ENCODE results near the gene HNRNPDL.
"Not testable (repeated sequence)": the region's sequence is repeated elsewhere in the genome, so short reads cannot be mapped to it uniquely, and the experiment has no call there.

The HNRNPDL gene

DNA sequence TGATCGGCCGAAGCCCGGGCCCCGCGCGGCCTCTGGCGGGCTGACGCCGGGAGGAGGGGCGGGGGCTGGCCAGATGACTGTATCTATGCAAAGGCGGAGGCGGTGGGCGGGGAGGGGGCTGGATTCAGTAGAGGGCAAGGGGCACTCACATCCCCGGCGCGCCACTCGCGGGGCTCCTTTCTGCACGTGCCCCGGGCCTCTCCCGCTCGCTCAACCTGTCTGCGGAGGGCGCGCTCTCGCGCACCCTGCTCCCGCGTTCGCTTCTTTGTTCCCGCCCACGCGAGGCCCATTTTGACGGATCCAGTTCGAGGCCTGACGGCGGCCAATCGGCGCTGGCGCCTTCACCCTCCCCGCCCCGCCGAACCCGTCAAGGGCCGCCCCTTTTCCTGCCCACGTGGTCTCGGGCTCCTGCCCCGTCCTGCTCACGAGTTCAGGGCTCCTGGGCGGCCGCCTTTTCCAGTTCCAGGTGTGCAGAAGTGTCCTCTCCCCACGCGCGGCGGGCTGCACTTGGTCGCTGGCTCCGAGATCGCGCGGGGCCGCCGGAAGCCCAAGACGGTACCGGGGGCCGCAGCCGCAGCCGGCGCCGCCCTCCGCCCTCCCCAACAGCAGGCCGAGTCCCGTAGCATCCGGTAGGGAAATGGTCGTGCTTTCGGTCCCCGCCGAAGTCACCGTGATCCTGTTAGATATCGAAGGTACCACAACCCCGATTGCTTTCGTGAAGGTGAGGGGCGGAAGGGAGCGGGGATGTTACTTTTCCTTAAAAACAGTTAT lies at the start of gene HNRNPDL, which contains the start of gene ENOPH1:
Gene HNRNPDL, minus strand, starts transcription at position 270 of the 771 bp plus-strand sequence. CDS start 772 bp downstream, outside the sequence.
Gene ENOPH1, plus strand, starts transcription at position 398 of the 771 bp plus-strand sequence. Its CDS starts 240 bp downstream, at position 638.
- DNase-seq, result peak; percentile 87 to 96

DNA sequence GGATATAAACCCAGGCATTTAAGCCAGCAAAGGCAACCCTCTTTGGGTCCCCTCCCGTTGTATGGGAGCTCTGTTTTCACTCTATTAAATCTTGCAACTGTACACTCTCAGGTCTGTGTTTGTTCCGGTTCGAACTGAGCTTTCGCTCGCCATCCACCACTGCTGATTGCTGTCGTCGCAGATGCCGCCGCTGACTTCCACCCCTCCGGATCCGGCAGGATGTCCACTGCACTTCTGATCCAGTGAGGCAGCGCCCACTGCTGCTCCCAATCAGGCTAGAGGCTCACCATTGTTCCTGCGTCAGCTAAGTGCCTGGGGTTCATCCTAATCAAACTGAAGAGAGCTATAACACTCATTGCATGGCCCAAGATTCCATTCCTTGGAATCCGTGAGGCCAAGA lies 49.3 kb upstream of the HNRNPDL start:
- no peak for DNase-seq

DNA sequence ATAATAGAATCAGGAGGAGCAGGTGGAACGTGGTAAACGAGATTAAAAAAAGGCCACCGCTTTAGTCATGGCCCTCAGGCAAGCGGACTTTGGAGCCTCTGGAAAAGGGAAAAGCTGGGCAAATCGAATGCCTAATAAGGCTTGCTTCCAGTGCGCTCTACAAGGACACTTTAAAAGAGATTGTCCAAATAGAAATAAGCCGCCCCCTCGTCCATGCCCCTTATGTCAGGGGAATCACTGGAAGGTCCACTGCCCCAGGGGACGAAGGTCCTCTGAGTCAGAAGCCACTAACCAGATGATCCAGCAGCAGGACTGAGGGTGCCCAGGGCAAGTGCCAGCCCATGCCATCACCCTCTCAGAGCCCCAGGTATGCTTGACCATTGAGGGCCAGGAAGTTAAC lies 47.2 kb upstream of the HNRNPDL start:
- not testable (repeated sequence) for DNase-seq

DNA sequence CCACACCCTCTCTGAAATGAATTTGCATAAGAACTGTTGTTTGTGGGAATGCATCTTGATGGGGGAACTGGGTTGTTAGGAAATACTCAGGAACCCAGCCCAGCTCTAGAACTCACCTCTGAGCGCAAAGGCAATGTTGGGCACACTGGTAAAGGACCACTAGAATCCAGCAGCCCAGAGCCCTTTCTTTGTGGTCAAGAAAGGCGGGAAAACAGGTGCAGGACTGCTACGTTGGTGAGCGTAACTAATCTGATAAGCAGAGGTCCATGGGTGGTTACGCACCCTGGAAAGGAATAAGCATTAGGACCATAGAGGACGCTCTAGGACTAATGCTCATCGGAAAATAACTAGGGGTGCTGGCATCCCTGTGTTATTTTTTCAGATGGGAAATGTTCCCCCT lies 45.7 kb upstream of the HNRNPDL start:
- not testable (repeated sequence) for DNase-seq

DNA sequence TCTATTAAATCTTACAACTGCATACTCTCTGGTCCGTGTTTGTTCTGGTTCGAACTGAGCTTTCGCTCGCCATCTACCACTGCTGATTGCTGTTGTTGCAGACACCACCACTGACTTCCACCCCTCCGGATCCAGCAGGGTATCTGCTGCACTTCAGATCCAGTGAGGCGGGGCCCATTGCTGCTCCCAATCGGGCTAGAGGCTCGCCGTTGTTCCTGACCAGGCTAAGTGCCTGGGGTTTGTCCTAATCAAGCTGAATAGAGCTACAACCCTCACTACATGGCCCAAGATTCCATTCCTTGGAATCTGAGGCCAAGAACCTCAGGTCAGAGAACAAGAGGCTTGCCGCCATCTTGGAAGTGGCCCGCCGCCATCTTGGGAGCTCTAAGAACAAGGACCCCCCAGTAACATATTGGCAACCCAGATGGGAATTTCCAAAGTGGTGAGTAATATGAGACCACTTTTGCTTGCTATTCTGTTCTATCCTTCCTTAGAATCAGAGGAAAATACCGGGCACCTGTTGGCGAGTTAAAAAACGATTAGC lies 43.4 kb upstream of the HNRNPDL start:
- DNase-seq, result no peak

DNA sequence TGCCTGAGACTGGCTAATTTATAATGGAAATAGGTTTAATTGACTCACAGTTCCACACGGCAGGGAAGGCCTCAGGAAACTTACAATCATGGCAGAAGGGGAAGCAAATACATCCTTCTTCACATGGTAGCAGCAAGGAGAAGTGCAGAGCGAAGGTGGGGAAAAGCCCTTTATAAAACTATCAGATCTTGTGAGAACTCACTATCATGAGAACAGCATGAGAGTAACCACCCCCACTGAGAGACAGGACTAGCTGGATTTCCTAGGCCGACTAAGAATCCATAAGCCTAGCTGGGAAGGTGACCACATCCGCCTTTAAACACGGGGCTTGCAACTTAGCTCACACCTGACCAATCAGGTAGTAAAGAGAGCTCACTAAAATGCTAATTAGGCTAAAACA lies 42.8 kb upstream of the HNRNPDL start:
- not testable (repeated sequence) for DNase-seq

DNA sequence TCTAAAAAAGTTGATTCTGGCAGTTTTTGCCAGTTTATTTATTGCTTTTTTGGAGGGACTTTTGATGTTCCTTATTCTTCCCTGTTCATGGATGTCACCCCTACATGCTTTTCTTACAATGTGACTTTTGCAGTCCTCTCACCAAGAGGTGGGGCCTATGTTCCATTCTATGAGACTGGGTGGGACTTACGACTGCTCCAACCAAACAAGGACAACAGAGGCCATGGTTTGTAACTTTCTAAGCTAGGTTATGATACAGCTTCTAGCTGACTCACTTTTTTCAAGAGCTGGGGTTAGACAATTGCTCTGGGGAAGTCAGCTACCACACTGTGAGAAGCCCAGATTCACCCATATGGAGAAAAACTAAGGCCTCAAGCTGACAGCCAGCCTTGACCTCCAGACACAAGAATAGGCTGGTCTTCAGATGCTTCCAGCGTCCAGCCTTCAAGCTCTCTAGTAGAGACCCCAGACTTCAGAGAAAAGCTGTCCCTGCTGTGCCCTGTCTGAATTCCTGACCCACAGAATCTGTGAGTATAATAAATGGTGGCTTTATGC lies 39.6 kb upstream of the HNRNPDL start:
- no peak for DNase-seq

DNA sequence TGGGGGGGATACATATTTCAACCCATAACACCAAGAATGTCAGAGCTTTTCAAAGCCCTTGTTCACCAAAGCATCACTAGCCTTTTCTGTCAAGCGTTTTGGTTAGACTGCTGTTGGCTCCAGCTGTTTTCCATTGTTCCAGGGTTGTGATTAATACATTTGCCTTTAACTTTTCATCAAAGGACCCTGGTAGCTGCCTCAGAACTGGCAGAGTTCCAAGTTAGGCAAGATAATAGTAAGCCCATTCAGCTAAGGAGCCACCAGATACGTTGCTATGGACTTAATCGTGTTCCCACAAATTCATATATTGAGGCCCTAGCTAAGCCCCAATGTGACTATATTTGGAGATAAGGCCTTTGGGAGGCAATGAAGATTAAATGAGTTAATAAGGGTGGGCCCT lies 37.2 kb upstream of the HNRNPDL start:
- DNase-seq, result no peak

DNA sequence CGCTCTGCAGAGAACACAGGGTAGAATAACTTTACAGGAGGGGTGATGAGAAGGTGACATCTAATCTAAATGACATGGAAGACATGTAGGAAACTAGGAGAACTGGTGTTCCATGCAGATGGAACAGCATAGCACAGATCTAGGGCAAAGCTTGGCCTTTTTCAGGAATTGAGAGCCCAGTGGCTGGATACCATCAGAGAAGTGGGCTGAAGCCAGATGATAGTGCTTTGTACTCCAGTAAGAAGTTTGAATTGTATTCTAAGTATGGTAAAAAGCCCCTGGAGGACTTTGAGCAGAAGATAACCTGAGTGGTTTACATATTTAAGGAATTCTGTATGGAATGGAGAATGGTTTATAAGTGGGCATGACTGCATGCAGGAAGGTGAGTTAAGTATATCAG lies 33.0 kb upstream of the HNRNPDL start:
- no peak for DNase-seq

DNA sequence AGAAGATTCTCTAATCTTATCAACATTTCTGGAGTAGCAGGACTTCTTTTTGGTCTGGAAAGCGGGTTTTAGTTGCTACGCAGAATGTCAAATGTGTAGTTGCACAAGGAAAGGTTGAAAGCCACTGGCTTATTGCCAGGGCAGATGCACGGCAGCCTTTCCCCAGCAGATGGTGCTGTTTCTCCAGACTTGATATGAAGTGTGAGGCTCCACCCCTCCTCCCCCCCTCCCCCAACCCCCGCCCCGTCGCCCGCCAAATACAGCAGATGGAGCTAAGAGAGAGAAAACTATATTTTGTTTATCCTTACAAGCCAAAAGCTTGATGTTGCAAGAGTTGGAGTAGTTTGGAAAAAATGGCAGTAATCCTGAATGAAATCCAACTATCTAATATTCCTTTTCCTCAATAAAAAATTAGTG lies 32.2 kb upstream of the HNRNPDL start:
- peak in 1 of 2 experiments; percentile 75 for DNase-seq

DNA sequence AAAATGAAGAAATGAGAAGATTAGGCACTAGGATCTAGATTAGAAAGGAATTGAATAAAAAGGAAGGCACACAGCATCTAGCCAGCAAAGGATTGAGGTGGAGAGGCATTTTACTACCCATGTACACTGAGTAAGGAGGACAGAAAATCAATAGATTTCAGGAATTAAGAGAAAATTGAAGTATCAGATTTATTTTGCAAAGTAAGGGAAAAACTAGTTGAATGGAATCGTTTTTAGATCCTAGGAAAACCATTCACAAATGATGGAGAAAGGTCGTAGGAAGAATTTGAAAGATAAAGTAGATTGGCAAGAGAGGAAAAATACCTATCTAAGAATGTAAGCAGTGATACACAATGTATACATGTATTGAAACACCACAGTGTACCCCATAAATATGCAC lies 31.4 kb upstream of the HNRNPDL start:
- no peak for DNase-seq

DNA sequence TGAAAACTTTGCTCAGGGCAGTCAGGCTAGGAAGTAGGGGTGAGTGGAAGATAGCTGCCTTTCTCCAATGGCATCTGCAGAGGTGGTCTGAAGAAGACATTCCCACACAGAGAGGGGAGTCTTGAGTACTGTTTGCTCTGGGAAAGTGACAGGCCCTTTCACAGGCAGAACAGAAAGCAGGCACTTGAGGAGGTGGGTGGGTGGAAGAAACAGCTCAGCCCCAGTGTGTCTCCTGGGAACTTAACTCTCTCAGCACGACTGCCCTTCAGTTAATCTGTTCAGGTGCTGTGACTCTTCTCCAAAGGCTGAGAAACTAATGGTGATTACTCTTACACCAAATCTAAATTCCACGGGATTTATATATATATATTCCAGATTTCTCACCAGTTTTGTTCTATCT lies 28.5 kb upstream of the HNRNPDL start:
- DNase-seq, result no peak

DNA sequence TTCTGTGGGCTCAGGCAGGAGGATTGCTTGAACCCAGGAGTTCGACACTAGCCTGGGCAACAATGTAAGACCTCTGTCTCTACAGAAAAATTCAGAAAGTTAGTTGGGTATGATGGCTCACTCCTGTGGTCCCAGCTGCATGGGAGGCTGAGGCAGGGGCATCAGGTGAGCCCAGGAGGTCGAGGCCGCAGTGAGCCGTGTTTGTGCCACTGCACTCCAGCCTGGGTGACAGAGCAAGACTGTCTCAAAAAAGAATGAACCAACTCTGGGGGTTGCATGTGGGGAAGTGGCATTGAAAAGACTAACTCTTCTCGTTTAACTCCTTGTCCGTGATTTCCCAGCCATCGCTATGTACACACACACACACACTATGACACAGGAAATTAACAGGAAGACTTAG lies 27.0 kb upstream of the HNRNPDL start:
- no peak for DNase-seq

DNA sequence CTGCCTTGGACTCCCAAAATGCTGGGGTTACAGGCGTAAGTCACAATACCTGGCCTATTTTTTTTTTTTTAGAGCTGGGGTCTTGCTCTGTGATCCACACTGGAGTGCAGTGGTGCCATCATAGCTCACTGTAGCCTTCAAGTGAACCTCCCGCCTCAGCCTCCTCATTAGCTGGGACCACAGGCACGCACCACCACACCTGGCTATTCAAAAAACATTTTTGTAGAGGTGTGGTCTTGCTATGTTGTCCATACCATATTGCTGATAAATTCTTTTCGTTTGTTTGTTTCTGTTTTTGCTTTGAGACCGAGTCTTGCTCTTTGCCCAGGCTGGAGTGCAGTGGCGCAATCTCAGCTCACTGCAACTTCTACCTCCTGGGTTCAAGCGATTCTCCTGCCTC lies 21.8 kb upstream of the HNRNPDL start:
- no peak for DNase-seq

DNA sequence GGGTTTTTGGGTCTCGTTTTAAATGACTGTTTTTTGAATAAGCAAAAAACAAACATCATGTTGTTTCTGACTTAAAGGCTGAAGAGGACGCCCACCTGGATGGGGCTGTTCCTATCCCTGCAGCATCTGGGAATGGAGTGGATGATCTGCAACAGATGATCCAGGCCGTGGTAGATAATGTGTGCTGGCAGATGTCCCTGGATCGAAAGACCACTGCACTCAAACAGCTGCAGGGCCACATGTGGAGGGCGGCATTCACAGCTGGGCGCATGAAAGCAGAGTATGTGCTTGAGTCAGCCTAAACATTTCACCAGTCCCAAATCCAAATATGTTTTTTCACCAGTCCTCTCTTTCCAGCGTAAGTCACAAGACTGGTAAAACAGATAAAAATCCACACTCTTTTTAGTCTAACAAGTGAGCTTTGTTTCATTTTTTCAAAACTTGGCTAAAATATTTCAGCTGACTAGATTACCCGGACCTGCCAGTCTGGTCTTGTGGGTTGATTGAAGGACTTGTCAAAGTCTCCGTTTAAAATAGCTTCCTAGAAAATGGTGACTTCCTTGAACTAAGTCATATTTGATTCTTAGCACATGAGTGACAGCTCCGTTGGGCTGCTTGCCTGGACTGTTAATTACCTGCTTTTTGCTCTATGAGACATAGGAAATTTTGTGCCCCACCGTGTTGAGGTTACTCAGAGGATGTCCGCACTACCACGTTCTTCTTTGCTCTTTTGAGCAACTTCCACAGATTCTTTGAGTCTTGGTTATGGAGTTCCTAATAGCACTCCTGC lies 20.9 kb upstream of the HNRNPDL start:
- no peak for DNase-seq

DNA sequence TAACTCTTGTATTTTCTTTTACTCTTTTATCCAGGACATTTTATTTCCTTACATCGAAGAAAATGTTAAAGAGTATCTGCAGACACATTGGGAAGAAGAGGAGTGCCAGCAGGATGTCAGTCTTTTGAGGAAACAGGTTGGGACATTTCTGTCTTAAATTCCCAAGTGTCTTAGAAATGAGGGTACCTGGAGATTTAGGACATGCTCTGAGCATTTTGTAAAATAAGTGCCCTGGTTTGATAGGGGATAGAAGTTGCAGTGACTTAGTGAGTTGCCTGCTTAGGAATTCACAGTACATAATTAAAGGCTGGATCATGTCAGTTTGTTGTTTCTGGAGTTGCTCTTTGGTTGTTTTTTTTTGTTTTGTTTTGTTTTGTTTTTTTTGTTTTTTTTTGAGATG lies 17.6 kb upstream of the HNRNPDL start:
- DNase-seq, result no peak

DNA sequence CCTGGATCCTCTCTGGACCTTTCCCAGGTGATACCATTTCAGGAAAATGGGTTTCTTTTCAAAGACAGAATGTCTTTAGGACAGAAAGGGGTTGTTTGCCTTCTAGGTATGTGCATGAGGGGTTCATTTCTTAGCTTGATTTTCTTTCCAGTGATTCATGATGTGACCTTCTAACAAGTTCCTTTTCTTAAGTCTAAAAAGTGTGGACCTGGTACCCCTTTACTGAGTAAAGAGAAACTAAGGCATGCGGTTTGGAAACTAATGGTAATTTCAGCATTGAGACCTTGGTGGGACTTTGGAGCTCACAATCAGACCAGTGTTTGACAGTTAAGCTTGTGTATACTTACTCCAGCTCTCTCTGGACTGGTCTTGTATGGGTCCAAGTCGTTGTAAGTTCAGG lies 8.8 kb upstream of the HNRNPDL start:
- DNase-seq, result no peak

DNA sequence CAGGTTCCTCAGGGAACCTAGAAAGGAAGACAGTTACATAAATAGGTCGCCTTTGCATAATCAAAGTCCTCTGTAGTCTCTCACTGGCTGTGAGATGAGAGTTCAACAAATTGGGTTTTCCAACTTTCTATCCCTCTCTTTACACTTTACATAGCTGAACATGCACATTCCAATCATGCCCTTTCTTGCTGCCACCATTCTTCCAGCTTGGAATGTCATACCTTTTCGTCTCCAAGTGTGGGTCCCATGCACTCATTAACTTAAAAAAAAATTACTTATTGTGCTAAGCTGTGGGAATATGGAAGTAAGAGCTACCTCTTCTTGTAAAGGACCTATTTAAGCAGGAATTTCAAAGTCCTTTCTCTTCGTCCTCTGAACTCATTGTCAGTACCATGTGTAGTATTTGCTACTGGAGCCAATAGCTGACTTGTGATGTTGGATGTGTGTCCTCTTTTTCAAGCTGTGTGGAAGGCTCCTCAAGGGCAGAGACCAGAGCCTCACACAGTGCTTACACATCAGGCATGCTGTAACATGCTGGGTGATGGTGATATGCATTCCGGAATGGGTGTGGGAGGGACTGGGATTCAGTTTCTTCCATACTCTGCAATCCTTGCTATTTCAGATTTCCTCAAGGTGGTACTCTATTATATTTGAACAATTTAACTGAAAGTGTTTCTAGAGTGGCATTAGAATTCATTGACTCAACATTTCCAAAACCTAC lies 7.2 kb upstream of the HNRNPDL start:
- DNase-seq, result no peak

DNA sequence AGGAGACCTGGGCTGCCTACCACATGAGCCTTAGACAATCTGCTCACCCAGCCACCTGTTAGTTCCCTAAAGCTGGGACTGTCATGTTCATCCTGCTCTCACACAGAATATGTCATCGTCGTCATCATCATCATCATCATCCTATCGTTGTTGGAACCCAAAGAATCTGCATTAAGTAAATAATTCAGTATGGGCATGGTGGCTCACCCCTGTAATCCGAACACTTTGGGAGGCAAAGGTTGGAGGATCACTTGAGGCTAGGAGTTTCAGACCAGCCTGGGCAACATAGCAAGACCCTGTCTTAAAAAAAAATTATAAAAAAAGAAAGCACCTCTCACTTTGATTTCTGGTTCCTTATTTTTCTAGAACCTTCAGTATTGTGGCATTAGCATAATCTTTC lies 6.5 kb upstream of the HNRNPDL start:
- no peak for DNase-seq

DNA sequence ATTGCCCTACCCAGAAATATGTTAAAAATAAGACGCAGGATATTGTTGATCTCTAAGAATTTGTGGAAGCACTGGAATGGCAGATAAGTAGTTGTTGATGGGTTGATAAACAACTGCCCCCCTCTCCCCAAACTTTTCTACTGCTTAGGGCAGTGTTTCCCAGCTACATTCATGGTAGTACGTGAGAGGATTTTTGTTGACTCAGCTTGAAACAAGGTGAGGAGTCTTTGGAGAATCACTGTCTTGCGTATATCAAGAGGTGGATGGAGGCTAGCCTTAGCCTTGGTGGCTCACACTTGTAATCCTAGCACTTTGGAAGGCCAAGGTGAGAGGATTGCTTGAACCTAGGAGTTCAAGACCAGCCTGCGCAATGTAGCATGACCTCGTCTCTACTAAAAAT lies 5.9 kb upstream of the HNRNPDL start:
- DNase-seq, result no peak

DNA sequence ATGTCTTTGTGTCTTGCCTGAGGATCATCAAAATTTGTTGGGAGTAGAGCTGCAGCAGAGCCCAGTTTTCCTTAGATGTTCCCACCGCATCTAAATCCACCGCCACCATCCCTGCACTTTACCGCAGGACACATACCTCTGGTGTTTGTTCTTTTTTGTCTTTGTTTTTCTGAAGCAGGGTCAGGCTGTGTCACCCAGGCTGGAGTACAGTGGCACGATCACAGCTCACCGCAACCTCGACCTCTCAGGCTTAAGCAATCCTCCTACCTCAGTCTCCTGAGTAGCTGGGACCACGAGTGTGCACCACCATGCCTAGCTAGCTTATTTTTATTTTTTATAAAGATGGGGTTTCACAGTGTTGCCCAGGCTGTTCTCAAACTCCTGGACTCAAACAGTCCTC lies 4.7 kb upstream of the HNRNPDL start:
- no peak for DNase-seq

DNA sequence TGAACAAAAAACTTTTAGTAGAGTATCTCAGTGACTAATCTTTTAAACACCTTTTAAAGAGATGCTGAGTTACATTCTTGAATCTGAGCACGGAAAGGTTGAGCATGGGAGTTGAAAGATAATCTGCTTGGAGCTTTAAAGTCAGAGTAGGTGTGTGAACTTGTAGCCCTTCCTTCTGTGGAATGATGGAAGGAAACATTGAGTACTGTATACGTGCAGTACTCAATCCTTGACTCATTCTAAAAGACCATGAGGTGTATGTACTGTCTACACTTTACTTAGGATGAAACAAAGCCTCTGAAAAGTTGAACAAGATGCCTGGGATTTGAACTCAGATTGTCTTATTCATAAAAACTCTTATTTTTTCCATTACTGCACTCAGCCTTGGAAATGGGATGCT lies 3.5 kb upstream of the HNRNPDL start:
- DNase-seq, result no peak

DNA sequence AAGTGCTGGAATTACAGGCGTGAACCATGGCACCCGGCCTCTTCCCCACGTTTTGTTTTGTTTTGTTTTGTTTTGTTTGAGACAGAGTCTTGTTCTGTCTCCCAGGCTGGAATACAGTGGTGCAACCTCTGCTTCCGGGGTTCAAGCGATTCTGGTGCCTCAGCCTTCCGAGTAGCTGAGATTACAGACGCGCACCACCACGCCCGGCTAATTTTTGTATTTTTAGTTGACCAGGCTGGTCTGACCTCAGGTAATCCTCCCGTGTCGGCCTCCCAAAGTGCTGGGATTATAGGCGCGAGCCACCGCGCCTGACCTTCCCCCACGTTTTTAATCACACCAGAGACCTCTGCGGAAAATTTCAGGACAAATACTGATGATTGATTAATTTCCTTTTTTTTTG lies 2.3 kb upstream of the HNRNPDL start:
- no peak for DNase-seq
